Uterus (tissue), 2 donors: ENCODE data around the gene KDM6A.

Experiments
- CTCF ChIP-seq, 4 experiments: fragments of 200-600 bp in 2 of 4; fragments of 450-650 bp in 2 of 4; sonication (generic) in 2 of 4; IDR thresholded peaks; one replicate each; pipeline ENCODE4 v1.5.1; 2016 to 2019; ENCODE audit warnings: antibody characterized with exemption in 4 of 4, mild to moderate bottlenecking in 2 of 4, moderate library complexity in 1 of 4
- POLR2A ChIP-seq, 2 donors: fragments of 450-650 bp; IDR thresholded peaks; one replicate each; pipeline ENCODE4 v1.6.1; 2016; ENCODE audit warnings: antibody characterized with exemption in 2 of 2, mild to moderate bottlenecking in 1 of 2, moderate library complexity in 1 of 2

- TF ChIP-seq CTCF (IDR thresholded peaks at IDR 0.05) (no peak), POLR2A (IDR thresholded peaks at IDR 0.05) (no peak)
Measured at GRCh38 chrX:45154462-45154861, 281.5 kb downstream of the KDM6A start.
